Measurements from ENCODE around the gene WNT2.

Gene WNT2

DNA sequence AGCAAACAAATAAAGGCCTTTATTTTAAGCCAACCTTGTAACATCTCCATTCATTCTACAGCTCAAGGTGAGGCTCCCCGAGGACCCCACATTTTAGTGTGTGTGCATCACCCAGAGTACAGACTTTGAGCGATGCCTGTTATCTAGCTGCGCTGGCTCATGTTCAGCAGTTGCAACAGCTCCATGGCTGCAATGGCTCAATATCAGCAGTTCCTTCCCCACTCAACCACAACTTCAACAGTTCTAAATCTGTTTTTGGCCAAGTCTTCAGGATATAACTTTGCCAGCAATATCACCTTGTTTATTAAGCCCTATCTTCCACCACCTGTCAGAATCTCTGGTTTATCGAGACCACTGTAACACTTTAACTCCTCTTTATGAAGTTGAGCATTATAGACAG, 95.8 kb downstream of the WNT2 start:
- H3K4me3 ChIP-seq (replicated peaks in 1 of 2; ENCODE audit: low read depth in 2 of 2, low read length in 2 of 2) = no peak overlapping the region
- peak in 1 of 2 donors; percentile 60 for DNase-seq (ENCODE audit: low read depth in 2 of 2)
- TF ChIP-seq, protein P1, sequence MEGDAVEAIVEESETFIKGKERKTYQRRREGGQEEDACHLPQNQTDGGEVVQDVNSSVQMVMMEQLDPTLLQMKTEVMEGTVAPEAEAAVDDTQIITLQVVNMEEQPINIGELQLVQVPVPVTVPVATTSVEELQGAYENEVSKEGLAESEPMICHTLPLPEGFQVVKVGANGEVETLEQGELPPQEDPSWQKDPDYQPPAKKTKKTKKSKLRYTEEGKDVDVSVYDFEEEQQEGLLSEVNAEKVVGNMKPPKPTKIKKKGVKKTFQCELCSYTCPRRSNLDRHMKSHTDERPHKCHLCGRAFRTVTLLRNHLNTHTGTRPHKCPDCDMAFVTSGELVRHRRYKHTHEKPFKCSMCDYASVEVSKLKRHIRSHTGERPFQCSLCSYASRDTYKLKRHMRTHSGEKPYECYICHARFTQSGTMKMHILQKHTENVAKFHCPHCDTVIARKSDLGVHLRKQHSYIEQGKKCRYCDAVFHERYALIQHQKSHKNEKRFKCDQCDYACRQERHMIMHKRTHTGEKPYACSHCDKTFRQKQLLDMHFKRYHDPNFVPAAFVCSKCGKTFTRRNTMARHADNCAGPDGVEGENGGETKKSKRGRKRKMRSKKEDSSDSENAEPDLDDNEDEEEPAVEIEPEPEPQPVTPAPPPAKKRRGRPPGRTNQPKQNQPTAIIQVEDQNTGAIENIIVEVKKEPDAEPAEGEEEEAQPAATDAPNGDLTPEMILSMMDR (IDR thresholded peaks at IDR 0.05; ENCODE audit: low read depth, low read length) = no peak

DNA sequence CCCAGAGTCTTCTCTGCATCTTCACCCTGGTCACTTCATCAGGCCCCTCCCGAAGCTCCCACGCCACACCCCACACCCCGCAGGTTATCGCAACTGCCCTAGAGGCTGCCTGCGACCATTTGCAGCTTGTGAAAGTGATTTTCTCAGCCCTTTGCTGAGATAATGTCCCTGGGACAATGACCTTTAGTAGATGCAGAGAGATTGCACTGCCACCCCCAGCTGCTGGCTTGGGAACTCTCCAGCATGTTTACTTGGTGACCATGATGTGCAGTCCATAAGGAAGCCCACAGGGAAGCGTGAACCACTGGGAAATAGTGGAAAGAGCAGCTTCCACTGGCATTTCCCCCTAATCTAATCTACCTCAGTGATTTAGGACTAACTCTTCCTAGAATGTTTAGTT, 97.3 kb downstream of the WNT2 start:
- TF ChIP-seq, protein P1 (IDR thresholded peaks at IDR 0.05; ENCODE audit: low read depth, low read length) = no peak
- no peak for DNase-seq (ENCODE audit: low read depth in 2 of 2)

More for the DNA sequence above, 97.3 kb downstream of the WNT2 start:
- H3K4me3 ChIP-seq (replicated peaks in 1 of 2; ENCODE audit: low read depth in 2 of 2, low read length in 2 of 2) = no peak overlapping the region

All from cardiac fibroblast (primary cell).